Calu3 (cell line): ENCODE measurements around the gene RABGAP1L. TPM values are rescaled to one million over a fixed set of nuclear protein-coding genes. Genes with fewer than 3 reads are reported as not detected.

Experiments
- BruUV-seq: library from RNA; stranded (reverse); fragments of 400-500 nt; replicated peaks from 2 replicates; lab custom pipeline; 2021; lab: Mats Ljungman, UMichigan
- CTCF ChIA-PET: fragments of 300-600 bp; sonication (Branson Sonifier 250); formaldehyde crosslinking; loops from one replicate; lab custom pipeline; 2022; ENCODE audit warnings: antibody characterized with exemption; lab: Charles Lee
- DNase-seq: peaks from one replicate; pipeline ENCODE4 v3.0.0; 2022
- H3K27ac Mint-ChIP-seq: one replicate; pipeline ENCODE4 v1.8.0; 2022; ENCODE audit warnings: mixed read lengths; ENCODE audit not compliant: unreplicated experiment
- H3K27me3 Mint-ChIP-seq: one replicate; pipeline ENCODE4 v1.8.0; 2022; ENCODE audit warnings: mixed read lengths; ENCODE audit not compliant: unreplicated experiment
- H3K36me3 Mint-ChIP-seq: one replicate; pipeline ENCODE4 v1.8.0; 2022; ENCODE audit warnings: mild to moderate bottlenecking, moderate library complexity, mixed read lengths; ENCODE audit not compliant: insufficient read depth, unreplicated experiment
- H3K4me1 Mint-ChIP-seq: one replicate; pipeline ENCODE4 v1.8.0; 2022; ENCODE audit warnings: mild to moderate bottlenecking, low read depth, mixed read lengths; ENCODE audit not compliant: unreplicated experiment
- H3K4me3 Mint-ChIP-seq: one replicate; pipeline ENCODE4 v1.8.0; 2022; ENCODE audit warnings: mild to moderate bottlenecking, low read depth, moderate library complexity, mixed read lengths; ENCODE audit not compliant: unreplicated experiment
- H3K9me3 Mint-ChIP-seq: one replicate; pipeline ENCODE4 v1.8.0; 2022; ENCODE audit warnings: low read depth, mixed read lengths; ENCODE audit not compliant: unreplicated experiment
- CTCF ChIP-seq: fragments of 200-600 bp; IDR thresholded peaks from one replicate; pipeline ENCODE4 v1.8.0; 2022; ENCODE audit warnings: antibody characterized with exemption; ENCODE audit not compliant: unreplicated experiment
- intact Hi-C: fragments of 100-400 bp; cut with micrococcal nuclease; formaldehyde crosslinking; loops from one replicate; pipeline ENCODE4 v1.10.0; 2022; ENCODE audit not compliant: unreplicated experiment
- total RNA-seq: library from RNA; stranded (reverse); gene quantifications from 2 replicates; pipeline ENCODE4 v1.2.3, GENCODE V29; 2022

RABGAP1L gene
- total RNA-seq, 1 experiment from 2014 or later, result 135 TPM

- Mint-ChIP-seq H3K36me3 (peaks cover 50% of the 10 kb centered on the region), H3K4me1 (peaks cover 30% of the 10 kb centered on the region), H3K4me3 (no peak overlapping the region), H3K27me3 (no peaks in the 10 kb centered on the region), H3K27ac (peak overlapping the region; percentile 40), H3K9me3 (no peaks in the 10 kb centered on the region)
- CTCF ChIA-PET, result no interaction called here
- TF ChIP-seq CTCF, result no peak
- intact Hi-C loops, result no loop called here
- DNase-seq, result no peak
- BruUV-seq, result no TSS peak
These were observed 850.2 kb downstream of the RABGAP1L start for GRCh38 chr1:175009532-175009931.

- H3K4me3 Mint-ChIP-seq, result no peak overlapping the region
These were observed 854.1 kb downstream of the RABGAP1L start for GRCh38 chr1:175013445-175013844.

GRCh38 chr1:175015243-175015642 is 855.9 kb downstream of the RABGAP1L start:
- Mint-ChIP-seq H3K27me3 (no peaks in the 10 kb centered on the region), H3K4me3 (no peak overlapping the region), H3K4me1 (peaks cover 20% of the 10 kb centered on the region), H3K27ac (peak overlapping the region; percentile 11), H3K36me3 (peaks cover 48% of the 10 kb centered on the region), H3K9me3 (no peaks in the 10 kb centered on the region)
- CTCF ChIA-PET, result interaction anchor here (0.9 to 2.2 kb wide), 3 partner anchors 8 to 110 kb away, joined by 3 to 6 read pairs (median 4); partner anchors contain the start of gene MRPS14
- intact Hi-C loops, result no loop called here
- BruUV-seq, result no TSS peak
- no peak for DNase-seq
- TF ChIP-seq CTCF, result no peak

More at GRCh38 chr1:175013445-175013844, 854.1 kb downstream of the RABGAP1L start:
- CTCF ChIA-PET, result interaction anchor here (0.6 to 2.2 kb wide), 3 partner anchors 10 to 275 kb away, joined by 3 to 6 read pairs (median 5); partner anchors contain the start of gene MRPS14
- DNase-seq, result no peak
- no peak for TF ChIP-seq CTCF
- no peaks in the 10 kb centered on the region for H3K9me3 Mint-ChIP-seq
- intact Hi-C loops, result no loop called here
- H3K27ac Mint-ChIP-seq, result no peak overlapping the region
- no peaks in the 10 kb centered on the region for H3K27me3 Mint-ChIP-seq
- peaks cover 20% of the 10 kb centered on the region for H3K4me1 Mint-ChIP-seq
- H3K36me3 Mint-ChIP-seq, result peaks cover 56% of the 10 kb centered on the region
- no TSS peak for BruUV-seq

GRCh38 chr1:175019524-175019923 is 860.2 kb downstream of the RABGAP1L start:
- CTCF ChIA-PET, result no interaction called here
- Mint-ChIP-seq H3K4me1 (peaks cover 24% of the 10 kb centered on the region), H3K4me3 (no peak overlapping the region), H3K27ac (no peak overlapping the region), H3K9me3 (no peaks in the 10 kb centered on the region), H3K36me3 (peaks cover 34% of the 10 kb centered on the region), H3K27me3 (no peaks in the 10 kb centered on the region)
- no TSS peak for BruUV-seq
- DNase-seq, result no peak
- intact Hi-C loops, result no loop called here
- TF ChIP-seq CTCF, result no peak
